Dedifferentiated amniotic fluid mesenchymal stem cell (primary cell): ENCODE data around the gene DNAJA2.

ENCODE experiments used
- DNase-seq: peaks from one replicate; pipeline ENCODE4 v3.0.0-alpha.2; 2016; ENCODE audit errors: extremely low spot score

The DNAJA2 gene

GRCh38 chr16:46927273-46927672 lies 46.2 kb downstream of the DNAJA2 start:
- DNase-seq = no peak

GRCh38 chr16:46926470-46927225 lies 46.8 kb downstream of the DNAJA2 start:
- DNase-seq = no peak

- DNase-seq = no peak
Observed at GRCh38 chr16:46924402-46924801, 49.1 kb downstream of the DNAJA2 start.

GRCh38 chr16:46923513-46924295 lies 49.8 kb downstream of the DNAJA2 start:
- no peak for DNase-seq

GRCh38 chr16:46922239-46922638 lies 51.2 kb downstream of the DNAJA2 start:
- DNase-seq = no peak

GRCh38 chr16:46920402-46921068 lies 52.9 kb downstream of the DNAJA2 start:
- no peak for DNase-seq

- DNase-seq = no peak
Observed at GRCh38 chr16:46918905-46919792, 54.3 kb downstream of the DNAJA2 start.

- no peak for DNase-seq
Observed at GRCh38 chr16:46918400-46918799, 55.1 kb downstream of the DNAJA2 start.

GRCh38 chr16:46916980-46917379 lies 56.5 kb downstream of the DNAJA2 start:
- DNase-seq = no peak

GRCh38 chr16:46915483-46916025 lies 57.9 kb downstream of the DNAJA2 start:
- no peak for DNase-seq

GRCh38 chr16:46914556-46915201 lies 58.8 kb downstream of the DNAJA2 start:
- no peak for DNase-seq

GRCh38 chr16:46911650-46912049 lies 61.8 kb downstream of the DNAJA2 start:
- no peak for DNase-seq

- DNase-seq = no peak
Observed at GRCh38 chr16:46911038-46911437, 62.4 kb downstream of the DNAJA2 start.

- peak; percentile 25 for DNase-seq
Observed at GRCh38 chr16:46908540-46909372, 64.7 kb downstream of the DNAJA2 start.

GRCh38 chr16:46907061-46907774 lies 66.3 kb downstream of the DNAJA2 start:
- DNase-seq = no peak

GRCh38 chr16:46906360-46907060 lies 67.0 kb downstream of the DNAJA2 start:
- DNase-seq = no peak
